HG02623 (cell line): ENCODE results near the gene SLFN5.
A peak's percentile ranks its signal among the peaks of the same experiment; 100 is the strongest.
"Not testable (repeated sequence)": the region's sequence is repeated elsewhere in the genome, so short reads cannot be mapped to it uniquely, and the experiment has no call there.

ENCODE experiments used
- ATAC-seq: cut with Tn5 transposase; IDR thresholded peaks from one replicate; pipeline ENCODE4 v1.9.1; 2021; ENCODE audit warnings: moderate library complexity; ENCODE audit not compliant: unreplicated experiment

Gene SLFN5

GRCh38 chr17:35287286-35287811, 44.5 kb downstream of the SLFN5 start:
- ATAC-seq = no peak

- no peak for ATAC-seq
Observed at GRCh38 chr17:35289222-35289621, 46.4 kb downstream of the SLFN5 start.

GRCh38 chr17:35291802-35292201, 48.9 kb downstream of the SLFN5 start:
- ATAC-seq = no peak

- ATAC-seq = no peak
Observed at GRCh38 chr17:35293151-35293847, 50.4 kb downstream of the SLFN5 start.

GRCh38 chr17:35294756-35295155, 51.9 kb downstream of the SLFN5 start:
- ATAC-seq = no peak

- no peak for ATAC-seq
Observed at GRCh38 chr17:35295686-35296085, 52.8 kb downstream of the SLFN5 start.

GRCh38 chr17:35297666-35298065, 54.8 kb downstream of the SLFN5 start:
- ATAC-seq = no peak

- no peak for ATAC-seq
Observed at GRCh38 chr17:35298639-35299038, 55.8 kb downstream of the SLFN5 start.

GRCh38 chr17:35299135-35299534, 56.3 kb downstream of the SLFN5 start:
- ATAC-seq = no peak

- ATAC-seq = not testable (repeated sequence)
Observed at GRCh38 chr17:35309345-35309744, 66.5 kb downstream of the SLFN5 start.

GRCh38 chr17:35312346-35312745, 69.5 kb downstream of the SLFN5 start:
- ATAC-seq = no peak

- ATAC-seq = peak; percentile 53
Observed at GRCh38 chr17:35312790-35313711, 70.2 kb downstream of the SLFN5 start.

GRCh38 chr17:35313875-35314409, 71.1 kb downstream of the SLFN5 start:
- no peak for ATAC-seq

- ATAC-seq = no peak
Observed at GRCh38 chr17:35314415-35315216, 71.7 kb downstream of the SLFN5 start.

- ATAC-seq = no peak
Observed at GRCh38 chr17:35315283-35315682, 72.4 kb downstream of the SLFN5 start.

- no peak for ATAC-seq
Observed at GRCh38 chr17:35315971-35316370, 73.1 kb downstream of the SLFN5 start.

GRCh38 chr17:35322749-35323148, 79.9 kb downstream of the SLFN5 start:
- ATAC-seq = no peak
